GM20000 (cell line): ENCODE measurements around the gene TNKS2.
A peak's percentile ranks its signal among the peaks of the same experiment; 100 is the strongest.

Experiments used
- DNase-seq: peaks from one replicate; pipeline ENCODE4 v3.0.0; 2012; ENCODE audit warnings: low spot score
- CTCF ChIP-seq: IDR thresholded peaks from 2 replicates; pipeline ENCODE4 v1.5.1; 2012; ENCODE audit warnings: mild to moderate bottlenecking, control low read depth; ENCODE audit errors: extremely low read depth, missing control alignments

The TNKS2 gene

GRCh38 chr10:91883549-91884444, 85.6 kb downstream of the TNKS2 start:
- DNase-seq = no peak
- TF ChIP-seq CTCF = no peak

GRCh38 chr10:91884536-91884935, 86.3 kb downstream of the TNKS2 start:
- TF ChIP-seq CTCF = no peak
- DNase-seq = no peak

- TF ChIP-seq CTCF = no peak
- DNase-seq = no peak
These were observed 87.3 kb downstream of the TNKS2 start for GRCh38 chr10:91885362-91886079.

GRCh38 chr10:91886954-91887271, 88.7 kb downstream of the TNKS2 start:
- no peak for DNase-seq
- TF ChIP-seq CTCF = no peak

GRCh38 chr10:91887272-91888076, 89.2 kb downstream of the TNKS2 start:
- peak; percentile 64 for DNase-seq
- TF ChIP-seq CTCF = no peak

- no peak for TF ChIP-seq CTCF
- no peak for DNase-seq
These were observed 93.1 kb downstream of the TNKS2 start for GRCh38 chr10:91891125-91892001.
